Nephron (organoid): Measurements from ENCODE around the gene PRR5L.
"Not testable (repeated sequence)": the region's sequence is repeated elsewhere in the genome, so short reads cannot be mapped to it uniquely, and the experiment has no call there.

Experiments used
- H3K27ac Mint-ChIP-seq, 3 experiments: 2 replicates each; pipeline ENCODE4 v1.8.0; 2020; ENCODE audit warnings: mixed read lengths in 3 of 3, mild to moderate bottlenecking in 2 of 3, moderate library complexity in 1 of 3
- H3K27me3 Mint-ChIP-seq: 2 replicates; pipeline ENCODE4 v1.8.0; 2021; ENCODE audit warnings: low read depth, mild to moderate bottlenecking, moderate library complexity, mixed read lengths
- H3K36me3 Mint-ChIP-seq: 2 replicates; pipeline ENCODE4 v1.8.0; 2020; ENCODE audit warnings: low read depth, mixed read lengths
- H3K4me1 Mint-ChIP-seq: 2 replicates; pipeline ENCODE4 v1.8.0; 2020; ENCODE audit warnings: mixed read lengths
- H3K4me3 Mint-ChIP-seq, 3 experiments: 2 replicates each; pipeline ENCODE4 v1.8.0; 2020; ENCODE audit warnings: mild to moderate bottlenecking in 3 of 3, mixed read lengths in 3 of 3, moderate library complexity in 2 of 3
- H3K9me3 Mint-ChIP-seq: 2 replicates; pipeline ENCODE4 v1.8.0; 2020; ENCODE audit warnings: mixed read lengths
- CTCF ChIP-seq, 3 experiments: fragments of 200-600 bp; sonication (generic); IDR thresholded peaks; one replicate each; pipeline ENCODE4 v1.5.0; 2021; ENCODE audit warnings: antibody characterized with exemption in 3 of 3; ENCODE audit not compliant: unreplicated experiment in 3 of 3

The PRR5L gene

GRCh38 chr11:36507824-36508489 lies 211.9 kb downstream of the PRR5L start:
- H3K36me3 Mint-ChIP-seq, result peaks cover 15% of the 10 kb centered on the region
- H3K4me1 Mint-ChIP-seq, result peaks cover 39% of the 10 kb centered on the region
- no peaks in the 10 kb centered on the region for H3K9me3 Mint-ChIP-seq
- H3K27ac Mint-ChIP-seq, result peak overlapping the region in 2 of 3 experiments; percentile 80 to 97
- no peaks in the 10 kb centered on the region for H3K27me3 Mint-ChIP-seq
- TF ChIP-seq CTCF (IDR thresholded peaks at IDR 0.05; ENCODE audit: unreplicated experiment in 3 of 3), result no peak
- H3K4me3 Mint-ChIP-seq, result peak overlapping the region; percentile 97 to 100 (median 100)

GRCh38 chr11:36508743-36509142 lies 212.7 kb downstream of the PRR5L start:
- H3K27me3 Mint-ChIP-seq, result no peaks in the 10 kb centered on the region
- H3K36me3 Mint-ChIP-seq, result peaks cover 15% of the 10 kb centered on the region
- H3K9me3 Mint-ChIP-seq, result peaks cover 4% of the 10 kb centered on the region
- TF ChIP-seq CTCF (IDR thresholded peaks at IDR 0.05; ENCODE audit: unreplicated experiment in 3 of 3), result no peak
- peaks cover 34% of the 10 kb centered on the region for H3K4me1 Mint-ChIP-seq
- peak overlapping the region; percentile 97 to 100 (median 100) for H3K4me3 Mint-ChIP-seq
- peak overlapping the region; percentile 80 to 97 (median 94) for H3K27ac Mint-ChIP-seq

DNA sequence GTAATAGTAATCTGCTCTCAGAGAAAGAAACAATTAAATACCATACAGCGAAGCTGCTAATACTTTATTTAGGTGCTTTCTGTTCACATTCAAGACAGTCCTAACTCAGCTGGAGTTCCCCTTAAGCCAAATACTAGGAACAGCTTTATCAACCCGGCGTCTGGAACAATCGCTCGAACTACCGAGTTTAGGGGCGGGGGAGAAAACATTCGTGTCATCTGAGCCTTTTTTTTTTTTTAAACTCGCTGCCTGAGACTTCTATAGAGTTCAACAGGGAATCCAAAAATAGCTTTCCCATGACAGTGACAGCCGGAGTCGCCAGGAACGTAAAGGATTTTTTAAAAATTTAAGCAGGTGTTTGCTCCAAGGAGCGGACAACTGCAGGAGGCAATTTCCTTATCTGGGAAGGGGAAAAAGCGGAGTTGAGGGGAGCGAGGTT lies 213.1 kb downstream of the PRR5L start:
- Mint-ChIP-seq H3K4me3 (peak overlapping the region; percentile 97 to 100 (median 100)), H3K9me3 (peaks cover 4% of the 10 kb centered on the region), H3K4me1 (peaks cover 32% of the 10 kb centered on the region), H3K36me3 (peaks cover 13% of the 10 kb centered on the region), H3K27ac (peak overlapping the region; percentile 80 to 97 (median 94)), H3K27me3 (no peaks in the 10 kb centered on the region)
- no peak for TF ChIP-seq CTCF (IDR thresholded peaks at IDR 0.05; ENCODE audit: unreplicated experiment in 3 of 3)

DNA sequence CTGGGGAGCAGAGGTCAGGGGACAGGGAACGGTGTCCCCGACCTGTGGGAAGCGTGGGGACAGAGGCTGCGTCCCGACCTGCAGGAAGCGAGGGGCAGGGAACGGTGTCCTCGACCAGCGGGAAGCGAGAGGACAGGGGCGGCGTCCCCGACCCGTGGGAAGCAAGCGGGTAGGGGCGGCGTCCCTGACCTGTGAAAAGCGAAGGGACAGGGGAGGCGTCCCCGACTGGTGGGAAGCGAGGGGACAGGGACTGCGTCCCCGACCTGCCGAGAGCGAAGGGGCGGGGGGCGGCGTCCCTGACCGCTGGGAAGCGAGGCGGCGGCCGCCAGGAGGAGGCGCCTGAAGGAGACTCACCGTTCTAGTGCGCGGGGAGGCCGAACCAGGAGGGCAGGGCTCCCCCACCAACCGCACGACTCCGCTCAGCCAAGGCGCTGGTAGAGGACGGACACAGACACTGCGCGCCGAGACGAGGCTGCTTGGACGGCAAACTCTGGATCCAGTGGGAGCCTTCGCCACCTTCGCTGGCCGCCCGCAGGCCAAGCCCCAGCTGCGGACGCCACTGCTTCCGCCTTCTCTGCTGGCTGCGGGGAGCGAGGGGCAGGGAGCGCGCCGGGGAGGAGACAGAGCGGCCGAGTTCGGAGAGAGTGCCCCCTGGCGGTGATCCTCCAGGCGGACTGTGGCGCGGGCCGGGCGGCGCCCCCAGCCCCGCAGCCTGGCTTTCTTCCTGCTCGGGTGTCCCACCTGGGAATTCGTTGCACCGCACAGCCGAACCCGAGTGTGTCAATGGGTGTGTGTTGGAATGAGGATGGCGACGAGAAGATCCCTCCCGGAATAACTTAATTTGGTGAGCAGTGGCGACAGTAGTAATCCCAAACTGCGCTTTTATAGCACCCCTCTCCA lies 213.9 kb downstream of the PRR5L start, which contains the start of gene TRAF6:
TSS of gene TRAF6 (minus strand) at position 579 of the 900 bp plus-strand sequence. CDS start 8,757 bp downstream, outside the sequence.
- no peaks in the 10 kb centered on the region for H3K27me3 Mint-ChIP-seq
- peak within 1 kb of the TSS; percentile 80 to 97 (median 94) for H3K27ac Mint-ChIP-seq
- peak within 1 kb of the TSS; percentile 97 to 100 (median 100) for H3K4me3 Mint-ChIP-seq
- peaks cover 4% of the 10 kb centered on the region for H3K9me3 Mint-ChIP-seq
- peak; percentile 97 to 98 (median 98) for TF ChIP-seq CTCF (IDR thresholded peaks at IDR 0.05; ENCODE audit: unreplicated experiment in 3 of 3)
- H3K36me3 Mint-ChIP-seq, result peaks cover 9% of the 10 kb centered on the region
- H3K4me1 Mint-ChIP-seq, result peaks cover 27% of the 10 kb centered on the region

- H3K27ac Mint-ChIP-seq, result peak overlapping the region; percentile 80 to 97 (median 94)
- peaks cover 4% of the 10 kb centered on the region for H3K9me3 Mint-ChIP-seq
- H3K4me3 Mint-ChIP-seq, result peak overlapping the region; percentile 97 to 100 (median 100)
- no peak for TF ChIP-seq CTCF (IDR thresholded peaks at IDR 0.05; ENCODE audit: unreplicated experiment in 3 of 3)
- peaks cover 22% of the 10 kb centered on the region for H3K4me1 Mint-ChIP-seq
- H3K36me3 Mint-ChIP-seq, result peaks cover 5% of the 10 kb centered on the region
- peaks cover 4% of the 10 kb centered on the region for H3K27me3 Mint-ChIP-seq
Observed at GRCh38 chr11:36510594-36510942, 214.5 kb downstream of the PRR5L start.

GRCh38 chr11:36511062-36511461 lies 215.0 kb downstream of the PRR5L start:
- H3K27me3 Mint-ChIP-seq, result not testable (repeated sequence)
- peaks cover 17% of the 10 kb centered on the region for H3K4me1 Mint-ChIP-seq

More at GRCh38 chr11:36511062-36511461, 215.0 kb downstream of the PRR5L start:
- peak overlapping the region; percentile 97 to 100 (median 100) for H3K4me3 Mint-ChIP-seq
- H3K36me3 Mint-ChIP-seq, H3K9me3 Mint-ChIP-seq: not testable (repeated sequence)
- H3K27ac Mint-ChIP-seq, result peak overlapping the region; percentile 80 to 97 (median 94)
